Activated CD4-positive, alpha-beta T cell treated with anti-CD3 and anti-CD28 coated beads for 4 hours (primary cell): ENCODE measurements around the gene TPRG1.

Experiments
- DNase-seq, 2 donors: peaks; one replicate each; pipeline ENCODE4 v3.0.0-alpha.2; 2020

TPRG1 gene

DNA sequence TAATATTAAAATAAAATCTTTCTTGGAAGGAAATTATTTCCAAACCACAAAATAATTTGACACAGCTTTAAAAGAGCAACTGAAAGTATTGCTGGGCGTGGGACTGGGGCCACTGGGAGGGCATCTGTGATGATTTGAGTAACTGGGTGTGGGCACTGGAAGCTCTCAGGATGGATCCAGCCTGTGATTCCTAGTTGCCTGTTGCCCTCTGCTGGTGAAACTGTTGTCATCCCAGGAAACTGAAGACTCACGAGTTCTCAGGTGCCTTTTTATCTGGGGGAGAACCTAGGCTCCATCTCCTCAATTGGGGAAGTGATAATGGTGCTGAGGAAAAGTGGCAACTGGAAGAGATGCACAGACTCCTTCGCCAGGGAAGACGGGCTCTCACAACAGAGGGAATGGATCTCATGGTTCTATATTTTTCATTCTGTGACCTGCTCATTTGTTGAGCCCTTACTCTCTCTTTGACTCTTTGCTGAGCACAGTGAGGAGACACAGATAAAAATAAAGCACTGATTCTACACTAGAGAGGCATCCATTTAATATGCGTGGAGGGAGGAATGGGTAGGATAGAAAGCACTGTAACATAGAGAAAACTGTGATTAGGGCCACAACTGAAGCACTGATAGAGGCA, 61.6 kb downstream of the TPRG1 start:
- DNase-seq, result no peak

DNA sequence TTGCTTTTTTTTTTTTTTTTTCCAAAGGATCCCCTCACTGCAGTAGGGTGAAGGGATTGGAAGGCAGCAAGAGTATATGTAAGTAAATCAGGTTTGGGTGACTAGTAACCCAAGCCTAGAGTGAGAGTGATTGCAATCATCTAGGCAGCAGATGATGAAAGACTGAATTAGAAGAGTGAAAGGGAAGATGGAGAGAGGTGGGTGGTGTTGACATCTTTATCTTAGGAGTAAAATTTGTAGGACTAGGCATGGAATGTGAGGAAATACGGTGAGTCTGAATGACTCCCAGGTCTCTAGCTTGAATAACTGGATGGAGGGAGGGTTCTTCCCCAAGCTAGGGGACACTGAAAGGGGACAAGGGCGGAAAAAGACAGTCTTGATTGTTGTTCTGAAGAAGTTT, 63.4 kb downstream of the TPRG1 start:
- DNase-seq, result no peak

GRCh38 chr3:189236352-189236751, 64.6 kb downstream of the TPRG1 start:
- DNase-seq, result no peak

- DNase-seq, result no peak
These were observed 65.8 kb downstream of the TPRG1 start for GRCh38 chr3:189237526-189237925.

DNA sequence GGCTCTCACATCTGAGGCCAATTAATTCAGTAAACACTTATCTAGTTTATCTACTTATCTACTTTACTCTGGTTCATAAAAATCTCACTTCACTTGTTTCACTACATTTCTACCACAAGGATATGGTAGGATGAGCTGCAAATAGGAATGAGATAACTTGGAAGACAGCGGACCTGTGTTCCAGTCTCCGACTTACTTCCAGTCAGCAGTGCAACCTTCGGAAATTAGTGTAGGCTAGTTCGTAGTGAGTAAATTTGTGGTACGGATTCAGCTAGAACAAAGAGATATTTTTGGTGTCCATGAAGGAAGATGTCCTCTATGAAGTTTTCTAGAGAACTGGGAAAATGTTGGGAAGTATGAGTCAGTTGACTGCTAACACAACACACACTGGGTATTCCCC, 66.3 kb downstream of the TPRG1 start:
- DNase-seq, result no peak

DNA sequence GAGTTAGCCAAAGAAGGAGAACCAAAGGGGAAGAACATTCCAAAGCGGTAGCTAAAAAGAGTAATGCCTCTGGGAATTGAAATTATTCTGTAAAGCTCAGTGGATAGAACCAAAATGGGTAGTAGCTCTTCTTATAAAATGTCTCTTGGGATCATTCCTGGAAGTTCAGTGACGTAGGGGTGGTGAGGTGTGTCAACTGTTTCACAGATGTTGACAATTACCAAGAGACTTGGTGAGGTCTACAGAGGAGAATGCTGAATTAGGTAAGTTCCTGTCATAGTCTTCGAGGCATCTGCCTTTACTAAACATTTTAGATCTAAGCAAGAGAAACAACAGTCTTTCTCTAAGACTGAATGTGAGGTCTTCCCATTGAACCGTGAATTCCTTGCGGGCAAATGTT, 67.8 kb downstream of the TPRG1 start:
- DNase-seq, result no peak

GRCh38 chr3:189249987-189250386, 78.2 kb downstream of the TPRG1 start:
- DNase-seq, result no peak

GRCh38 chr3:189258261-189258660, 86.5 kb downstream of the TPRG1 start:
- DNase-seq, result no peak

DNA sequence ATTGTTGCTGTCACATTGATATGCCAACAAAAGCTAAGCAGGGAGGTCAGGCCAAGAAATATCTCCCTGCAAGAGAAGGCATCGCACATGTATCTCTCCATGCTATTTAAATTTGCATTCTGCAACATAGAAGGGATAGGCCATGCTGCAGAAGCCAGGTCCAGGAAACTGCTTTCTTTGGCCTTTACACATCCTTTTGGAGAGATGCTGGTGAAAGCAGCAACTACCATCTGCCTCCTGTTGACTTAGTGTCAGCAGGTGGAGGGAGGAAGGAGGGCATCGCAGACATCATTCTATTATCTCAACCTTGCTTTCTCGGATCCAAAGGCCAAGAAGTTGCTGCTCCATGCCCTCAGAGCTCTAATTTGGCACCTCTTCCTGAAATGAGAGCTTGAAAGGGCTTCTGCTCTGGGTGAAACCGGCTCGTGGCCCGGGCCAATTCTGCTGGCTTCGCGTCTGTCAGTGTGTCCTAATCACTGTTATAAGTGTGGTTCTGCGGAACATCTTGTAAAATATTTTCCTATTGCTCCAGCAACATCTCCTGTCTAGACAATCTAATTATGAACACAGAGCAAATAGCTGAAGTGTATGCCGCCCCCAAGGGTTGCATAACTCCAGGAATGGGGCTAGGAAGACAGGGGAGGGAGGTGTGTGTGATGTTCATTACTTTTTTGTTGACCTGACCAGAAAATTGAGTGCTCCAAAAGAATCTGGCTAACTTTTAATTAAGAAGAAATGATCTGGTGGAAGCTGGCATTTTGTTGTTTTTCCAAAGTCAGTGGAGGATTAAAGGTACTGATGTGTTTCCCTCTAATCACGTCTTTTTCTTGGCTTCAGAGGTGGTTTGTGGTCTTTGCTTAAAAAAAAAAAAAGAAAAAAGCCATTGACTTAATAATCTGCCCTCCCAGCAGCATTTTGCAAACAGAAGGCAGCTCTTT, 89.1 kb downstream of the TPRG1 start:
- DNase-seq, result no peak

- no peak for DNase-seq
These were observed 91.0 kb downstream of the TPRG1 start for GRCh38 chr3:189262746-189263145.

GRCh38 chr3:189267981-189268613, 96.3 kb downstream of the TPRG1 start:
- DNase-seq, result no peak

DNA sequence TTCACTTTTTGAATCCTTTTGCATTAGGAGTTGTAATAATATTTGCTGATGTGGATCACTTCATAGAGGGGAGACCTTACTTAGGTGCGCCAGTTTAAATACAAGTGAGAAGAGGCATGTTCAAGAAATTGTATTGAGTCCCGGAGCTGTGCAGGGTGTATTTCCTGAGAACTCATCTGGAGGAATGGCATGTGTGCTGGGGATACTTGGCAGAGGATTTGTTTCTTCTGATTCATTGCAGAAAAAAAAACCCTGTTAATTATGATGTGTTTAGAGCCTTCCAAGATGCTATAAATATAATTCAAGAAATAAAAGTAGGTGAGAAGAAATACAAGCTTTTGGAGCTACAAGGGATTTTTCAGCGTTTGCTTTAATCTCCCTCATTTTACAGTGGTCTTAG, 97.6 kb downstream of the TPRG1 start:
- DNase-seq, result no peak

DNA sequence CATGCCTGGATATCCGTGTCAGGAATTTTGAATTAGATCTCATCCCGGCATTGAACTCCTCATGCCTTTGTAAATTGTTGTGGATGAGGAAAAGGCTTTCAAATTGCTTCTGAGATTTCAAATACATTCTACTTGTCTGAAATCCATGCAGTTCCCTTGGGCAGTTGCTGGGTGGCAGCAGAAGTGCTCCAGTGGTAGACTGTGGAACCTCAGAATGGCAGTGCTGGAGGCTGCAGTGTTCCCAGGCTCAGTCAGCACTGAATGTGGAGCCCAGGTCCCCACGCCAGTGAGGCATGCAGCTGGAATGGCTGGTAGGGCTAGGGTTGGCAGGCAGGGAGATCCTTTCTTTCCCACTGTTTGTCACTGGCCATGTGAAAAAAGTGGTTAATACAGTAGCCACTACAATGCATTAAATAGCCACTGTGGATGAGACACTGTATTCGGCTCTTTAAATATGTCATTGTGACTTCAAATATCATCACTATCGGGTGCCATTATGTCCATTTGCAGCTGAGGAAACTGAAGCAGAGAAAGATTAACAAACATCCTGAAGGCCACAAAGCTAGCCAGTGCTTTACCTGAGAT, 98.6 kb downstream of the TPRG1 start:
- peak; percentile 25 to 30 for DNase-seq

DNA sequence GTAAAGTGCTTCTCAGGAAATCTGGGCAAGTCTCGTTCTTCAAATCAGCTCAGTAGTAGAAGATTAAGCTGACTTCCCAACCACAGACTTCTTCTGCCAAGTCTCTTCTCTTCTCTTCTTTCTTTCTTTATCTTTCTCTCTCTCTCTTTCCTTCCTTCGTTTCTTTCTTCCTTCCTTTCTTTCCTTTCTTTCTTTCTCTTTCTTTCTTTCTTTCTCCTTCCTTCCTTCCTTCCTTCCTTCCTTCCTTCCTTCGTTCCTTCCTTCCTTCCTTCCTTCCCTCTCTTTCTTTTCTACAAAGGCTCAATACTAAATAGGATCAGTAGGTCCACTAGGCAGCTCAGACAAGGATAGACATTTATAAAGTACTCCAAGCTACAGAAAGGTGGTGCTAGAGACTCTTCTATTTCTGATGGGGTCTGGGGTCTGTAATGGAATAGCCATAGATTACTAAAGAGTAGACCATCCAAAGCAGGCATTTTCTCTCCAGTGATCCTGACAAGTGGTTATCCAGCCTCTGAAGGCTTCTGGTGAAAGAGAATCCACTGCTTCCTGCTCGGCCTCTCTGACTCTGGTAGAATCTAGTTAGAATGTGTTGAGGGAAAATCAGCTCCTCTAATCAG, 100.8 kb downstream of the TPRG1 start:
- DNase-seq, result no peak

- no peak for DNase-seq
These were observed 102.0 kb downstream of the TPRG1 start for GRCh38 chr3:189273736-189274135.

GRCh38 chr3:189275182-189275581, 103.4 kb downstream of the TPRG1 start:
- no peak for DNase-seq

DNA sequence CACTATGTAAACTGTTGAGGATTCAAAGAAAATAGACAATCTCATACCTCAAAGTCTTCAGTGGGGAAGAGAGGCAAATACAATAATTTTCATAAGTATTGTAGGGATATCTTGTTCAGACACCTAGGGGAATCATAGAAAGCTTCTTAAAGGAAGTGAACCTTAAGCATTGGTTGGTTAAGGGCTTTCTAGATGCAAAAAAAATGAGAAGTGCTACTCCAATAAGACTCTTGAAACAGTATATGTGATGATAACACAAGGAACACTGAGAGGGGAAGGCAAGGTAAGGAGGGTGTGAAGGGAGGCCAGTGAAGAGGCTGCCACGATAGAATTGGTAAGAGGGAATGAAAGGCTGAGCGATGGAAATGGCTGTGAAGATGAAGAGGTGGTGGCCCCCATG, 104.1 kb downstream of the TPRG1 start:
- no peak for DNase-seq

GRCh38 chr3:189276444-189277219, 104.9 kb downstream of the TPRG1 start:
- DNase-seq, result no peak

DNA sequence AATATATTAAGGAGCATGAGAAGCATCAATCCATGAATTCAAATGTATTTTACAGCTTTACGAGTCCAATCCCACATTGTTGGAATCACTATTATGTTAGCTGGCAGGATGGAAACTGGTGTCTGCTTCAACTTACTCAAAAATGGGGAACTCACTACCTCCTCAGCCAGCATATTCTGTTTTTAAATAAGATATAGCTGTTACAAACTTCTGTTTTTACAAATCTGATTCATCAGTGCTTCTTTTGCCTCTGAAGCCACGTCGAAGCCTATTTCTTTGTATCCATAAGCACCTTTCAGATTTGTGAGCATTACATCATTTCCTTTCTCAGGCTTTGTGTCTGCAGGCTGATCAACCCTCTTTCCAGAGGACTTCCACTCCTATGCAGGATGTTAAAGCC, 105.9 kb downstream of the TPRG1 start:
- DNase-seq, result peak in 1 of 2 donors; percentile 4

DNA sequence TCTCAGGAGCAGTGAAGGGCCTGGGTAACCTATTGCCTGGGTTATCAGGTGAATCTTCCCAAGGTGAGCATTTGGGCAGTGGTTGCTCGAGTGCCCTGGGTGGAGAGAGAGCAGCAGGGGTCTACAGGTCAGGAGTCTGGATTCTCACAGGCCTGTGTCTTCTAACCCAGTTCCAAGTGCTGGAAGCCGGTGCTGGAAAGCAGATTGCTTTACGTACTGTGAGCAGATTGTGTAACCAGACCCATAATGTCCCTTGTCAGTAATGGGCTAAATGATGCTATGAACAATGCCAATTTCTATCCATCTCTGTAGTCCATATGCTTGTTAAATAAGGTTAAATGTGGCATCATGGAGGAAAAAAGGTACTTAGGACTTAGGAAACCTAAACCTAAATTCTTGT, 106.5 kb downstream of the TPRG1 start:
- no peak for DNase-seq

GRCh38 chr3:189282189-189282588, 110.4 kb downstream of the TPRG1 start:
- DNase-seq, result no peak

GRCh38 chr3:189282741-189283140, 111.0 kb downstream of the TPRG1 start:
- DNase-seq, result no peak
